ENCODE measurements around the gene SPG21. TPM values are rescaled to one million over a fixed set of nuclear protein-coding genes. Genes with fewer than 3 reads are reported as not detected.
A peak's percentile ranks its signal among the peaks of the same experiment; 100 is the strongest.

Gene SPG21
- total RNA-seq, 1 donor: 130 TPM

DNA sequence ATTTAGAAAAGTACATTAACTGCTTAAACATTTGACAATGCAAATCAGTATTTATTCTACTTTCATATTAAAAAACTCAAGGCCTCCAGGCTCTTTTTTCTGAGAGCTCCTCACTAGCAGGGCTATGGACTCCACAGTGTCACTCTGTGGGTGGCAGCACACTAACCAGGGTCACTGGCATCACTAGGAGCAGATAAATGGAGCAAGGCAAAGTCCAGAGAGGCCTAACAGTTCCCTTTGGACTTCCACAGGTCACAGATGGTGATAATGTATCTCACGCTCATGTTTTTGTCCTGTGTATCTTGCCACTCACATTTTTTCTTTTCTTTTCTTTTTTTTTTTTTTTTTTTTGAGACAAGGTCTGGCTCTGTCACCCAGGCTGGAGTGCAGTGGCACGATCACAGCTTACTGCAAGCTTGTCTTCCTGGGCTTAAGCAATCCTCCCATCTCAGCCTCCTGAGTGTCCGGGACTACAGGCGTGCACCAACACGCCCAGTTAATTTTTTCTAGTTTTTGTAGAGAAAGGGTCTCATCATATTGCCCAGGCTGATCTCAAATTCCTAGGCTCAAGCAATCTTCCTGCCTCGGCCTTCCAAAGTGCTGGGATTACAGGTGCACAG, 7.8 kb downstream of the SPG21 start:
- TF ChIP-seq, protein P1, sequence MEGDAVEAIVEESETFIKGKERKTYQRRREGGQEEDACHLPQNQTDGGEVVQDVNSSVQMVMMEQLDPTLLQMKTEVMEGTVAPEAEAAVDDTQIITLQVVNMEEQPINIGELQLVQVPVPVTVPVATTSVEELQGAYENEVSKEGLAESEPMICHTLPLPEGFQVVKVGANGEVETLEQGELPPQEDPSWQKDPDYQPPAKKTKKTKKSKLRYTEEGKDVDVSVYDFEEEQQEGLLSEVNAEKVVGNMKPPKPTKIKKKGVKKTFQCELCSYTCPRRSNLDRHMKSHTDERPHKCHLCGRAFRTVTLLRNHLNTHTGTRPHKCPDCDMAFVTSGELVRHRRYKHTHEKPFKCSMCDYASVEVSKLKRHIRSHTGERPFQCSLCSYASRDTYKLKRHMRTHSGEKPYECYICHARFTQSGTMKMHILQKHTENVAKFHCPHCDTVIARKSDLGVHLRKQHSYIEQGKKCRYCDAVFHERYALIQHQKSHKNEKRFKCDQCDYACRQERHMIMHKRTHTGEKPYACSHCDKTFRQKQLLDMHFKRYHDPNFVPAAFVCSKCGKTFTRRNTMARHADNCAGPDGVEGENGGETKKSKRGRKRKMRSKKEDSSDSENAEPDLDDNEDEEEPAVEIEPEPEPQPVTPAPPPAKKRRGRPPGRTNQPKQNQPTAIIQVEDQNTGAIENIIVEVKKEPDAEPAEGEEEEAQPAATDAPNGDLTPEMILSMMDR (IDR thresholded peaks at IDR 0.05; ENCODE audit: insufficient read depth, low read depth, low read length): no peak
- no peak for DNase-seq (ENCODE audit: low read depth)
- no peak overlapping the region for H3K4me3 ChIP-seq (ENCODE audit: low read depth, low read length)

GRCh38 chr15:64979252-64979710, 10.4 kb downstream of the SPG21 start:
- DNase-seq (ENCODE audit: low read depth): no peak
- no peak overlapping the region for H3K4me3 ChIP-seq (ENCODE audit: low read depth, low read length)
- TF ChIP-seq, protein P1 (IDR thresholded peaks at IDR 0.05; ENCODE audit: insufficient read depth, low read depth, low read length): no peak

DNA sequence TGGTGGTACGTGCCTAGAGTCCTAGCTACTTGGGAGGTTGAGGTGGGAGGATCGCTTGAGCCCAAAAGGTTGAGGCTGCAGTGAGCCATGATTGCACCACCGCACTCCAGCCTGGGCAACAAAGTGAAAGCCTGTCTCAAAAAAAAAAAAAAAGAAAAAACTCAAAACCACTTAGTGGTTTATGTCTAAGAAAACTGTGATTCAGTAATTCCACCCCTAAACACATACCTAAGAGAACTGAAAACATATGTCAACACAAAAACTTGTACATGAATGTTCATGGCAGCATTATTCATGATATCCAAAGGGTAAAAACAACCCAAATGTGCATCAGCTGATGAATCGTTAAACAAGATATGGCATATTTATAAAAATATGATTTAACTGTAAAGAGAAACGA, 14.3 kb downstream of the SPG21 start:
- H3K4me3 ChIP-seq (ENCODE audit: low read depth, low read length): no peak overlapping the region
- TF ChIP-seq, protein P1 (IDR thresholded peaks at IDR 0.05; ENCODE audit: insufficient read depth, low read depth, low read length): no peak
- DNase-seq (ENCODE audit: low read depth): no peak

- H3K4me3 ChIP-seq (ENCODE audit: low read depth, low read length): no peak overlapping the region
- no peak for DNase-seq (ENCODE audit: low read depth)
Observed at GRCh38 chr15:64970698-64971097, 19.0 kb downstream of the SPG21 start.

GRCh38 chr15:64969401-64969800, 20.3 kb downstream of the SPG21 start:
- TF ChIP-seq, protein P1 (IDR thresholded peaks at IDR 0.05; ENCODE audit: insufficient read depth, low read depth, low read length): no peak
- DNase-seq (ENCODE audit: low read depth): no peak
- no peak overlapping the region for H3K4me3 ChIP-seq (ENCODE audit: low read depth, low read length)

More at GRCh38 chr15:64970698-64971097, 19.0 kb downstream of the SPG21 start:
- TF ChIP-seq, protein P1 (IDR thresholded peaks at IDR 0.05; ENCODE audit: insufficient read depth, low read depth, low read length): no peak

DNA sequence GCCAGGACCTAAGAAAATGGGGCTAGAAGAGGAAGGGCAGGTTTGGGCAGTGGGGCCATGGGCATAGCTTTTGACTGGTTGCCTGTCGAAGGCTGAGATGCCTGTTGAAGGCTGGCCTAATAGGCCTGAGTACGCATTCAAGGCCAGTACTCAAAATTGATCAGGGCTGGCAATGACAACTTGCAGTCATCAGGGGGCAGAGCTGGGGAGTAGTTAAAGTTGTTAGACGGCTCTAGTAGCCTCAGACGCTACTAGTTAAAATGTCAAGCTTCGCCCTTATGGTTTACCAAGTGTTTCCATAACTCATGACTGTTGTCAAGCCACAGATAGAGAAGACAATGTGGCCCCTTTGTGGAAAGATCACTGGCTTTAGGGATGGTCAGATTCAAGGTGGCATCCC, 28.7 kb downstream of the SPG21 start:
- TF ChIP-seq, protein P1 (IDR thresholded peaks at IDR 0.05; ENCODE audit: insufficient read depth, low read depth, low read length): peak; percentile 16
- no peak overlapping the region for H3K4me3 ChIP-seq (ENCODE audit: low read depth, low read length)
- DNase-seq (ENCODE audit: low read depth): no peak

GRCh38 chr15:64960153-64960552, 29.6 kb downstream of the SPG21 start:
- no peak overlapping the region for H3K4me3 ChIP-seq (ENCODE audit: low read depth, low read length)
- no peak for DNase-seq (ENCODE audit: low read depth)
- TF ChIP-seq, protein P1 (IDR thresholded peaks at IDR 0.05; ENCODE audit: insufficient read depth, low read depth, low read length): no peak

All from fibroblast of villous mesenchyme (primary cell).